HG03039 (cell line): ENCODE results near the gene SLC24A2.

Experiments used
- ATAC-seq: cut with Tn5 transposase; IDR thresholded peaks from one replicate; pipeline ENCODE4 v1.9.1; 2021; ENCODE audit warnings: mild to moderate bottlenecking, moderate library complexity; ENCODE audit not compliant: unreplicated experiment

SLC24A2 gene

DNA sequence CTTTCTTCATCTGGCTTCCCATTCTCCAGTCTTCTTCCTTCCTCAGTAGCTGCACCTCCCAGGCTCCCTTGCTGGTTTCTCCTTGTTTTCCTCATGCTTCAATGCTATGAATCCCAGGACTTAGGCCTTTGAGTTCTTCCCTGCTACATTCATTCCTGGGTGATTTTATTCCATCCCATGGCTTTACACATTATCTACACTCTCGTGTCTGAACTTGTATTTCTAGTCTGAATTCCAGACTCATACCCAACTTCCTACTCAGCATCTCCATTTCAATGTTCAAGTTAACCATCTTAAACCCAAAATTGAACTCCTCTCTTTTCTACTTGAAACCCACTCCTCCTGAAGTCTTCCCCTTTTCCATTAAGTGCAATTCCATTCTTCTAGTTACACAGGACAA, 20.0 kb downstream of the SLC24A2 start:
- ATAC-seq = no peak

DNA sequence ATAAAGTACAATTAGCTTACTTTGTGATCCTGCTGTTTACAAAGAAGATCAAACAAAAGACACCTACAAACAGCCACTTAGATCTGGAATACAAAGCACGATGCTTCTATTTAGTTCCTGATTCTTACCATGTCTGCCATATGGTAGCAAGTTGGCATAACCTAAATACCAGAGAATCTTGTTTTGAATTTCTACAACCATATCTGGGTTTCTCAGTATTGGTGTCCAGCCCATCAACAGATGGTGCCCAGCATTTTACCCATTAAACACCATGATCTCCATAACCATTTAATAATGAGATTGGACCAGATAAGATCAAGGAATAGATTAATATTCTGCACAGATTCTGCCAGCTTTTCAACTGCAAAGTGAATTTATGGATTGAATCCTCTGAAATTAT, 29.8 kb downstream of the SLC24A2 start:
- ATAC-seq = no peak

DNA sequence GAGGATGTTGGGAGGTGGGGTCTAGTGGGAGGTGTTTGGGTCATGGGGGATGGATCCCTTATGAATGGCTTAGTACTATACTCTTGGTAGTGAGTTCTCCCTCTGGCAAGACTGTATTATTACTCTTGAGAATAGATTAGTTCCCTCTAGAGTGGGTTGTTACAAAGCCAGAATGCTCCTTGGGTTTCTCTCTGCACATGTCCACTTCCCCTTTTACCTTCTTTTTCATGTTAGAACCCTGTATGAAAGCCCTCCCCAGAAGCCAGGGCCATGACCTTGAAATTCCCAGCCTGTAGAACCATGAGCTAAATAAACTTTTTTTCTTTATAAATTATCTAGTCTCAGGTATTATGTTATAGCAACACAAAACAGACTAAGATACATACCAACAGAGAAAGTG, 31.1 kb downstream of the SLC24A2 start:
- ATAC-seq = no peak

DNA sequence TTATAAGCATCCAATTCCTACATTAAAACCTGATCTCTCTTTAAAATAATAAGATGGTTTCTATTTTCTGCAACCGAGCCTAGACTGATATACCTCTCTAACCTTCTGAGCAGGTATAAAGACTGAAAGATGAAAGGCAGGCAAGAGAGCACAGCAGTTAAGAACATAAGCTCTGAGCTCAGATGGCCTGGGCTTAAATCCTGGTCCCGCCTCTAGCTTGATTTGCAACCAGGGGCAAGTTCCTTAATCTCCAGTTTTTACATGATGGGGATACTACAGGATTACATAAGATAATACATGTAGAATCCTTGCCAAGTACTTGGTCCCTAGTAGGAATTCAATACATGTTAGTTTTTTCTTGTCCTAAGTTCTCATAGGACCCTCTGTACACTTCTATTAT, 33.9 kb downstream of the SLC24A2 start:
- ATAC-seq = no peak

DNA sequence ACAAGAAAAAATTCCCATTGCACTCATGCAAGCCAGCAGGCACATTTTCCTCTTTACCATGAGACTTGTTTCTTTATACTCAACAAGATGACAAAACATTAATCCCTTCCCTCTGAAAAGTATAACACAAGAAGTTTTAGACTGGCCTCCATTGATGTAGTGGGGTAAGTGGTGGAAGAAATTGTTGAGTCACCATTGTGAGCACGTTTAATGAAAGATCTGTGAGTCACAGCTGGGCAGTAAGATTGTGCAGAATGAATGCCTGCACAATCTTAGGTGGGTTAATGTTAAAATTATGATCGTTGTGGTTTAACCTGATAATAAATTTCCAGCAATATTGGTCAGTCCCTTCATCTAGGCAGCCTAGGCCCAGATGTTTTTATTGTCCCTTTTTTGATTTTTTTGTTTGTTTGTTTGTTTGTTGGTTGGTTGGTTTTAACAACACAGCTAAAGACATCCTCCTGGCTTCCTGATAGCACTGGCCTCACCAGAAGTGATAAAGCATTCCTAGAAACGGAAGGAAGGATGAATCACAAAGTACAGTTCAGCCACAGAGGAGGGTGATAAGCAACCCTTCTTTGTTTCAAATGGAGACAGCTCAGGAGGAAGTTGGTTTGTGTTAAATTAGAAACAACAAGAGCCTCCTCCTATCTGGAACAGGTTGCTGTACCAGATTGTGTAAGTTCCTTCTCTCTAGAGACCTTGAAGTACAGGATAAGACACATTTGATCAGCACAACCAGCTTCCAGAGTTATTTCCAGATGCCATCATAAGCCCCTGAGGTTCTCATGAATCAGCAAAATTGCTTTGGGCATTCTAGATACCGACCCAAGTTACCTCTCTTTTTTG, 40.3 kb downstream of the SLC24A2 start:
- ATAC-seq = no peak

DNA sequence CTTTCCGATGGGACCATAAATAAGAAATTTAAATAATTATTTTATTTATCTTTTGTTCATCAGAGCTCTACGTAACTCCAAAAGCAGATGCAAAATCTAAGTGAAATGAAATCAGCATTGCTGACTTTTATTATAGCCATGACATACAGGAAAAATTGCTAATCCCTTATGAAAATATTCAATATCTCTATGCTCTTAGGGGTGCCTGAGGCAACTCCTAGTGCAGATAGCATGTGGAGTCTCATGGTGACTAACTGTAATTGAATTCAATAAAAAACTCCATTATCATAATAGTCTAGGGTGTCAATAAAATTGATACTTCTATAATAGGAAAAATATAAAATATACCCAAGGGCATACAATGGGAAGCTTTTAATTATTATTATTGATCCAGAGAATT, 42.6 kb downstream of the SLC24A2 start:
- ATAC-seq = no peak

DNA sequence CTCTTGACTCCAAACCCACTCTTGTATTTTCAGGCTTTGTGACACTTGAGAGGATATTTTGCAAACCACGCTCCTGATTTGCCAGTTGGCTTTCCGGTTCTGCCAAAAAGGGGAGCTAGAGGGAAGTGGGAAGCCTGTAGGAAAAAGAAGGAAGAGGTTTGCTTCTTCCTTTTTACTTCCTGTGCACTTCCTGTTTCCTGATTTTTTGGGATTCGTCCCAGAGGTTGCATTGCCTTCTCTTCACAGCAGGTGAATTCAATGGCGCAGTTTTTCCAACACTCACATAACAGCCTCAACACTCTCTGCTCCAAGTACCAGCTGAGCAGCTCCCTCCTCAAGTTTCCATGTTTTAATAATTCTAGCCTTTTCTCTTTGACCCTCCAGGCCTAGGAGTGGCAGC, 47.7 kb downstream of the SLC24A2 start:
- ATAC-seq = no peak
